Measurements from ENCODE around the gene SORBS1.

Gene SORBS1

DNA sequence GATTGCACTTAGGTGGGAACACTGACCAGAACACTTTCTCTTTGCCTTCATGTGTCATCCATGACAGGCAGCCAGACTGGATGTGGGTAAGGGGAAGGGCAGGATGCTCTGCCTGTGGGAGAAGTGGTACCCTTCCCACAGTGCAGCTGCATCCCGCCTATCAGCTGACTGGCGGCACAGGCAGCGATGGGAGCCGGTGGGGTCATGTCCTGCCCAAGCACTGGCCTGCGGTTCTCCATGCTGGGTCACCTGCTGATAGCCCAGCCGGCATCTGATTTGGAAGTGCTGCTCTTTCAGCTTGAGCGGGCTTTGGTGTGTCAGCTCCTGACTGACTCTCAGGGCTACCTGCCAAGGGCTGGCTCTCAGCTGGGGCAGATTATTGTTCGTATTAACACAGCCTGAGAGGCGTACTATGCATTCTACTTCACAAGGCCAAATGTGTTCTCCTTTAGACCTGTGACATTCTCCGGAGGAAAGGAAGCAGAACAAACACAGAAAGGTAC lies 165.2 kb downstream of the SORBS1 start:
- no peak overlapping the region for H3K4me2 ChIP-seq (ENCODE audit: low read depth, low read length, poor library complexity, severe bottlenecking)
- H3K9me2 ChIP-seq (replicated peaks; ENCODE audit: insufficient read depth, low read length): no peaks in the 10 kb centered on the region
- no peak overlapping the region for H3K4me3 ChIP-seq (ENCODE audit: insufficient read depth, low read length, poor library complexity, severe bottlenecking)

DNA sequence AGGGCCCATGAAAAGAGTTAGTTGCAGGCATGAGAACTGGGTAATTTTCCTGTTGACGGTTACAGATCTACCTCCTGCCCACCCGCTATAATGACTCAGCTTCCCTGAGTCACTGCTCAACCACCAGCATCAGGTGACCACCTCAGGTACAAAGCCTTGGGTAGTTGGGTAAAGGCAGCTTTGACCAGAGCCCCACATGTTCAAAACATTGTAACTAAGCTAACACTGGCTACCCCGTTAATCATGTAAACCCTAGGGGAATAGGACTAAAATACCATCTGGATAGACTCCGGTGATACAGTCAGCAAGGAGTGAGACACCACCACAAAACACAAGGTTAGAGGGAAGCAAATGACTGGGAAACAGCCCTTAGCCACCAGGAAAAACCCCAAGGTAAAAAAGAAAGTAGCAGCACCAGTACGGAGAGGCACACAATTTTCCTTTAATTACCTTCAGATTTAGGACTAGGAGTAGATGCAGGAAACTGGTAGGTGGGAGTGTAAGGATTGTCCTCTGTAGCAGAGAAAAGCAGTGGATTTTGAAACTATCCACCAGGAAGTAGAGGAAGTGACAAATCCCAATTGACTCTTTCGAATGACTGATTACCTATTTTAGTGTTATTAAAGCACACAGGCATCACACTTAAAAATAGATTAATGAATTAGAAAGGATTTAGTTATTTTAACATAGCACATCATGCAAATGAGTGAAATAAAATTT lies 166.8 kb downstream of the SORBS1 start:
- H3K9me2 ChIP-seq (replicated peaks; ENCODE audit: insufficient read depth, low read length): no peaks in the 10 kb centered on the region
- no peaks in the 10 kb centered on the region for H4K20me1 ChIP-seq (ENCODE audit: low read depth, low read length)
- H3K9ac ChIP-seq (ENCODE audit: low read length): no peak overlapping the region
- H3K4me2 ChIP-seq (ENCODE audit: low read depth, low read length, poor library complexity, severe bottlenecking): no peak overlapping the region
- no peaks in the 10 kb centered on the region for H3K27me3 ChIP-seq (ENCODE audit: low read length)
- no peaks in the 10 kb centered on the region for H3F3A ChIP-seq (ENCODE audit: insufficient read depth)
- no peaks in the 10 kb centered on the region for H3K9me3 ChIP-seq (ENCODE audit: insufficient read depth, low read length)
- no peak overlapping the region for H2AFZ ChIP-seq (ENCODE audit: low read depth, low read length, severe bottlenecking)
- no peak for TF ChIP-seq EZH2phosphoT487 (conservative IDR thresholded peaks at IDR 0.05; ENCODE audit: low read length)
- TF ChIP-seq, protein P1, sequence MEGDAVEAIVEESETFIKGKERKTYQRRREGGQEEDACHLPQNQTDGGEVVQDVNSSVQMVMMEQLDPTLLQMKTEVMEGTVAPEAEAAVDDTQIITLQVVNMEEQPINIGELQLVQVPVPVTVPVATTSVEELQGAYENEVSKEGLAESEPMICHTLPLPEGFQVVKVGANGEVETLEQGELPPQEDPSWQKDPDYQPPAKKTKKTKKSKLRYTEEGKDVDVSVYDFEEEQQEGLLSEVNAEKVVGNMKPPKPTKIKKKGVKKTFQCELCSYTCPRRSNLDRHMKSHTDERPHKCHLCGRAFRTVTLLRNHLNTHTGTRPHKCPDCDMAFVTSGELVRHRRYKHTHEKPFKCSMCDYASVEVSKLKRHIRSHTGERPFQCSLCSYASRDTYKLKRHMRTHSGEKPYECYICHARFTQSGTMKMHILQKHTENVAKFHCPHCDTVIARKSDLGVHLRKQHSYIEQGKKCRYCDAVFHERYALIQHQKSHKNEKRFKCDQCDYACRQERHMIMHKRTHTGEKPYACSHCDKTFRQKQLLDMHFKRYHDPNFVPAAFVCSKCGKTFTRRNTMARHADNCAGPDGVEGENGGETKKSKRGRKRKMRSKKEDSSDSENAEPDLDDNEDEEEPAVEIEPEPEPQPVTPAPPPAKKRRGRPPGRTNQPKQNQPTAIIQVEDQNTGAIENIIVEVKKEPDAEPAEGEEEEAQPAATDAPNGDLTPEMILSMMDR (IDR thresholded peaks at IDR 0.05; ENCODE audit: insufficient read depth, low read length, poor library complexity, severe bottlenecking): no peak
- no peaks in the 10 kb centered on the region for H3K79me2 ChIP-seq (ENCODE audit: insufficient read depth, low read length)
- no peak overlapping the region for H3K4me3 ChIP-seq (ENCODE audit: insufficient read depth, low read length, poor library complexity, severe bottlenecking)
- no peaks in the 10 kb centered on the region for H3K36me3 ChIP-seq (ENCODE audit: low read length)
- H3K27ac ChIP-seq (ENCODE audit: low read depth, low read length): no peak overlapping the region

More for the DNA sequence above, 165.2 kb downstream of the SORBS1 start:
- no peak overlapping the region for H3K27ac ChIP-seq (ENCODE audit: low read depth, low read length)
- H2AFZ ChIP-seq (ENCODE audit: low read depth, low read length, severe bottlenecking): no peak overlapping the region
- no peak overlapping the region for H3K9ac ChIP-seq (ENCODE audit: low read length)
- TF ChIP-seq, protein P1 (IDR thresholded peaks at IDR 0.05; ENCODE audit: insufficient read depth, low read length, poor library complexity, severe bottlenecking): no peak
- TF ChIP-seq EZH2phosphoT487 (conservative IDR thresholded peaks at IDR 0.05; ENCODE audit: low read length): no peak
- H3K27me3 ChIP-seq (ENCODE audit: low read length): no peaks in the 10 kb centered on the region
- no peaks in the 10 kb centered on the region for H3K9me3 ChIP-seq (ENCODE audit: insufficient read depth, low read length)
- no peaks in the 10 kb centered on the region for H3K79me2 ChIP-seq (ENCODE audit: insufficient read depth, low read length)
- H4K20me1 ChIP-seq (ENCODE audit: low read depth, low read length): no peaks in the 10 kb centered on the region
- no peaks in the 10 kb centered on the region for H3K36me3 ChIP-seq (ENCODE audit: low read length)
- H3F3A ChIP-seq (ENCODE audit: insufficient read depth): no peaks in the 10 kb centered on the region

- Histone ChIP-seq H4K20me1 (ENCODE audit: low read depth, low read length) (no peaks in the 10 kb centered on the region), H3K9me2 (replicated peaks; ENCODE audit: insufficient read depth, low read length) (no peaks in the 10 kb centered on the region), H3K9me3 (ENCODE audit: insufficient read depth, low read length) (no peaks in the 10 kb centered on the region), H3K79me2 (ENCODE audit: insufficient read depth, low read length) (no peaks in the 10 kb centered on the region), H2AFZ (ENCODE audit: low read depth, low read length, severe bottlenecking) (no peak overlapping the region), H3K4me2 (ENCODE audit: low read depth, low read length, poor library complexity, severe bottlenecking) (no peak overlapping the region), H3F3A (ENCODE audit: insufficient read depth) (no peaks in the 10 kb centered on the region), H3K27me3 (ENCODE audit: low read length) (no peaks in the 10 kb centered on the region), H3K4me3 (ENCODE audit: insufficient read depth, low read length, poor library complexity, severe bottlenecking) (no peak overlapping the region), H3K9ac (ENCODE audit: low read length) (no peak overlapping the region), H3K36me3 (ENCODE audit: low read length) (no peaks in the 10 kb centered on the region), H3K27ac (ENCODE audit: low read depth, low read length) (no peak overlapping the region)
- TF ChIP-seq, protein P1 (IDR thresholded peaks at IDR 0.05; ENCODE audit: insufficient read depth, low read length, poor library complexity, severe bottlenecking): no peak
- no peak for TF ChIP-seq EZH2phosphoT487 (conservative IDR thresholded peaks at IDR 0.05; ENCODE audit: low read length)
Observed at GRCh38 chr10:95392681-95393164, 168.4 kb downstream of the SORBS1 start.

All from SU-DHL-6 (cell line).